ENCODE results near the gene MRM3. TPM values are rescaled to one million over a fixed set of nuclear protein-coding genes. Genes with fewer than 3 reads are reported as not detected.
A peak's percentile ranks its signal among the peaks of the same experiment; 100 is the strongest.
"Not testable (repeated sequence)": the region's sequence is repeated elsewhere in the genome, so short reads cannot be mapped to it uniquely, and the experiment has no call there.

MRM3 gene
- total RNA-seq, 2 experiments from 2014 or later, result 20.6 to 31.4 TPM

DNA sequence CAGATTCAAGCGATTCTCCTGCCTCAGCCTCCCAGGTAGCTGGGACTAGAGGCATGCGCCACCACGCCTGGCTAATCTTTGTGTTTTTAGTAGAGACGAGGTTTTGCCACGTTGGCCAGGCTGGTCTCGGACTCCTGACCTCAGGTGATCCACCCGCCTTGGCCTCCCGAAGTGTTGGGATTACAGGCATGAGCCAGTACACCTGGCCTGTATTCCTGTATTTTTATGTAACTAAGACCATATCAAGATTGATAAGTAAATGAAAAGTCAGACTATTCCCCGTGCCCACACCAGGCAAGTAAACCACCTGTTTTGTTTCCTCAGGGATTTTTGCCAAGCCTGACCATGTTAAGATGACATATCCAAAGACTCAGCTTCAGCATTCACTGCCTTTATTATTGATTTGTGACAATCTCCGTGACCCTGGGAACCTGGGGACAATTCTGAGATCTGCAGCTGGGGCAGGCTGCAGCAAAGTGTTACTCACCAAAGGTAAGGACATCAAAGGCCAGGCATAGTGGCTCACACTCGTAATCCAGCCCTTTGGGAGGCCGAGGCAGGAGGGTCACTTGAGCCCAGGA lies 5.6 kb downstream of the MRM3 start:
- peaks cover 30% of the 10 kb centered on the region for H3K36me3 Mint-ChIP-seq (ENCODE audit: low read depth)
- H3K4me1 Mint-ChIP-seq, result peaks cover 22% of the 10 kb centered on the region
- no peaks in the 10 kb centered on the region for H3K27me3 Mint-ChIP-seq
- no peaks in the 10 kb centered on the region for H3K9me3 Mint-ChIP-seq (ENCODE audit: low read depth)
- intact Hi-C loops (cut with DNase I, micrococcal nuclease), result no loop called here
- CTCF ChIA-PET, result no interaction called here
- no peak for DNase-seq
- no peak overlapping the region for H3K27ac Mint-ChIP-seq
- POLR2A ChIA-PET, result interaction anchor here (0.7 kb wide), 1 partner anchor 8 kb away, joined by 8 read pairs; no protein-coding TSS in a partner anchor
- no peak for ATAC-seq
- no peak overlapping the region for H3K4me3 Mint-ChIP-seq

GRCh38 chr17:788551-788950 lies 6.4 kb downstream of the MRM3 start:
- peaks cover 28% of the 10 kb centered on the region for H3K36me3 Mint-ChIP-seq (ENCODE audit: low read depth)
- no peak overlapping the region for H3K27ac Mint-ChIP-seq
- ChIA-PET CTCF (interaction anchor here (0.8 kb wide), 1 partner anchor 268 kb away, joined by 3 read pairs; no protein-coding TSS in a partner anchor), POLR2A (interaction anchor here (0.7 kb wide), 1 partner anchor 8 kb away, joined by 8 read pairs; no protein-coding TSS in a partner anchor)
- no peak overlapping the region for H3K4me3 Mint-ChIP-seq
- intact Hi-C loops (cut with DNase I, micrococcal nuclease), result no loop called here
- DNase-seq, result no peak
- no peaks in the 10 kb centered on the region for H3K9me3 Mint-ChIP-seq (ENCODE audit: low read depth)
- H3K27me3 Mint-ChIP-seq, result no peaks in the 10 kb centered on the region
- ATAC-seq, result no peak
- H3K4me1 Mint-ChIP-seq, result peaks cover 15% of the 10 kb centered on the region

GRCh38 chr17:789160-789840 lies 7.1 kb downstream of the MRM3 start:
- ATAC-seq (no peak), DNase-seq (no peak)
- Mint-ChIP-seq H3K4me3 (no peak overlapping the region), H3K36me3 (ENCODE audit: low read depth) (peaks cover 25% of the 10 kb centered on the region), H3K4me1 (peaks cover 7% of the 10 kb centered on the region), H3K27ac (no peak overlapping the region), H3K27me3 (no peaks in the 10 kb centered on the region), H3K9me3 (ENCODE audit: low read depth) (no peaks in the 10 kb centered on the region)
- intact Hi-C loops (cut with DNase I, micrococcal nuclease), result no loop called here
- ChIA-PET POLR2A (no interaction called here), CTCF (interaction anchor here (0.8 kb wide), 1 partner anchor 267 kb away, joined by 3 read pairs; no protein-coding TSS in a partner anchor)

GRCh38 chr17:789931-790873 lies 8.0 kb downstream of the MRM3 start:
- H3K4me3 Mint-ChIP-seq; H3K27me3 Mint-ChIP-seq; H3K27ac Mint-ChIP-seq; CTCF ChIA-PET; DNase-seq; H3K4me1 Mint-ChIP-seq; POLR2A ChIA-PET; ATAC-seq; H3K9me3 Mint-ChIP-seq (ENCODE audit: low read depth): not testable (repeated sequence)
- peaks cover 25% of the 10 kb centered on the region for H3K36me3 Mint-ChIP-seq (ENCODE audit: low read depth)
- intact Hi-C loops (cut with DNase I, micrococcal nuclease), result loop anchor here in 1 of 2 experiments (1.0 kb wide), 1 partner anchor 25 kb away; no protein-coding TSS in a partner anchor

DNA sequence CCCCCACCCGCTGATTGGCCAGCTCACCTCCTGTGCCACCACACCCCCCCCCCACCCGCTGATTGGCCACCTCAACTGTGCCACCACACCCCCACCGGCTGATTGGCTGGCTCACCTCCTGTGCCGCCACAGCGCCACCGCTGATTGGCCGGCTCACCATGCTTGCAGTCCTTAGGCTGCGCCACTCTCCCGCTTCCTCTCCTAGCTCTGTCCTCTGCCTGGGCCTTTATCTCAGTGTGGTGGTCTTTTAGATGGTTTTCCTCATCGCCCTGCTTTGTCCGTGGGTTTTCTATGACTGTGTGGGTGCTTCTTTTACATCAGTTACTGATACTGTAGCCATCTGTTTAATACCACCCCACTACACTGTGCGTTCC lies 8.7 kb downstream of the MRM3 start:
- H3K4me3 Mint-ChIP-seq; H3K27ac Mint-ChIP-seq; POLR2A ChIA-PET; H3K27me3 Mint-ChIP-seq; H3K9me3 Mint-ChIP-seq (ENCODE audit: low read depth); H3K4me1 Mint-ChIP-seq; ATAC-seq; DNase-seq: not testable (repeated sequence)
- peaks cover 25% of the 10 kb centered on the region for H3K36me3 Mint-ChIP-seq (ENCODE audit: low read depth)
- CTCF ChIA-PET, result interaction anchor here (1.0 to 5.8 kb wide), 2 partner anchors 190 to 206 kb away, joined by 4 to 48 read pairs; partner anchors contain the start of genes NXN and TIMM22
- intact Hi-C loops (cut with DNase I, micrococcal nuclease), result loop anchor here in 1 of 2 experiments (1.0 kb wide), 1 partner anchor 26 kb away; no protein-coding TSS in a partner anchor

DNA sequence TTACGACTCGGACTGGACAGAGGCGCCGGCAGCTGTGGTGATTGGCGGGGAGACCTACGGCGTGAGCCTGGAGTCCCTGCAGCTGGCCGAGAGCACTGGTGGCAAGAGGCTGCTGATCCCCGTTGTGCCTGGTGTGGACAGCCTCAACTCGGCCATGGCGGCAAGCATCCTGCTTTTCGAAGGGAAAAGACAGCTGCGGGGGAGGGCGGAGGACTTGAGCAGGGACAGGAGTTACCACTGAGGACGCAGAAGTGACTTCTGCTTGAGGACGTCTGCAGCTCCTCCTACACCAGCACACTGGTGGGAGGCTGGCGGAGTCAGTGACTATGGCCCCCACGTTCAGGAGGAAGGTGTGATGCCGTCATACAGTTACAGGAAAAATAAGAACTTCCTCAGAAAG lies 9.7 kb downstream of the MRM3 start:
- DNase-seq (no peak), ATAC-seq (no peak)
- Mint-ChIP-seq H3K27me3 (no peaks in the 10 kb centered on the region), H3K27ac (no peak overlapping the region), H3K4me1 (peaks cover 6% of the 10 kb centered on the region), H3K9me3 (ENCODE audit: low read depth) (no peaks in the 10 kb centered on the region), H3K36me3 (ENCODE audit: low read depth) (peaks cover 25% of the 10 kb centered on the region), H3K4me3 (no peak overlapping the region)
- POLR2A ChIA-PET, result interaction anchor here (0.6 kb wide), 1 partner anchor 188 kb away, joined by 3 read pairs; no protein-coding TSS in a partner anchor
- intact Hi-C loops (cut with DNase I, micrococcal nuclease), result no loop called here
- CTCF ChIA-PET, result interaction anchor here (1.0 to 5.8 kb wide), 3 partner anchors 189 to 207 kb away, joined by 3 to 48 read pairs (median 4); partner anchors contain the start of genes NXN and TIMM22

DNA sequence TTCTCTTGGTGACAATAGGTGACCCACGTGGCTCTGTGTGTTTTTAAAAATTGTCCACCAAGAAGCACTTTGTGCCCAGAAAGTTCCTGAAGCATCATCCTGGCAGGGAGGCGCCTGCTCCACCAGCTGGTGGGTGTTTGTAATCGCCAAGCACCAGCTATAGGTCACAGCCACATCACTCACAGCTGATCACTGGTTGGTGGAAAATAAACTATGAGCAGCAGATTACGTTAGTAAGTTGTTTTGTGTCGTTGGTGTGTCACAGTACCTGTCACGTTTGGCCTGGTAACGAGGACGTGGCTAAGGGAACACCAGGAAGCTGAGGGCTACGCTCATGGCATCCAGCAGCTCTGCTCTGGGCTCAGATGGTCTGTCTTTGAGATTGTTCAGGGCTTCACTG lies 10.1 kb downstream of the MRM3 start:
- no peak for ATAC-seq
- POLR2A ChIA-PET, result interaction anchor here (0.6 to 0.7 kb wide), 2 partner anchors 10 to 188 kb away, joined by 3 read pairs; no protein-coding TSS in a partner anchor
- Mint-ChIP-seq H3K36me3 (ENCODE audit: low read depth) (peaks cover 22% of the 10 kb centered on the region), H3K4me1 (peaks cover 6% of the 10 kb centered on the region), H3K27ac (no peak overlapping the region), H3K9me3 (ENCODE audit: low read depth) (no peaks in the 10 kb centered on the region), H3K27me3 (no peaks in the 10 kb centered on the region), H3K4me3 (no peak overlapping the region)
- CTCF ChIA-PET, result interaction anchor here (1.2 to 5.8 kb wide), 2 partner anchors 189 to 207 kb away, joined by 3 to 48 read pairs; partner anchors contain the start of gene NXN
- no peak for DNase-seq
- intact Hi-C loops (cut with DNase I, micrococcal nuclease), result no loop called here

GRCh38 chr17:794876-795275 lies 12.7 kb downstream of the MRM3 start:
- no peak overlapping the region for H3K27ac Mint-ChIP-seq
- peaks cover 6% of the 10 kb centered on the region for H3K4me1 Mint-ChIP-seq
- intact Hi-C loops (cut with DNase I, micrococcal nuclease), result loop anchor here (1.0 kb wide), 2 partner anchors 186 to 201 kb away; no protein-coding TSS in a partner anchor
- no peaks in the 10 kb centered on the region for H3K27me3 Mint-ChIP-seq
- ChIA-PET POLR2A (interaction anchor here (0.6 kb wide), 1 partner anchor 11 kb away, joined by 7 read pairs; no protein-coding TSS in a partner anchor), CTCF (interaction anchor here (0.6 to 5.8 kb wide), 10 partner anchors 9 to 261 kb away, joined by 3 to 48 read pairs (median 4); partner anchors contain the start of genes NXN and TIMM22)
- no peaks in the 10 kb centered on the region for H3K9me3 Mint-ChIP-seq (ENCODE audit: low read depth)
- peak; percentile 73 for DNase-seq
- peaks cover 14% of the 10 kb centered on the region for H3K36me3 Mint-ChIP-seq (ENCODE audit: low read depth)
- no peak overlapping the region for H3K4me3 Mint-ChIP-seq
- peak; percentile 80 for ATAC-seq

DNA sequence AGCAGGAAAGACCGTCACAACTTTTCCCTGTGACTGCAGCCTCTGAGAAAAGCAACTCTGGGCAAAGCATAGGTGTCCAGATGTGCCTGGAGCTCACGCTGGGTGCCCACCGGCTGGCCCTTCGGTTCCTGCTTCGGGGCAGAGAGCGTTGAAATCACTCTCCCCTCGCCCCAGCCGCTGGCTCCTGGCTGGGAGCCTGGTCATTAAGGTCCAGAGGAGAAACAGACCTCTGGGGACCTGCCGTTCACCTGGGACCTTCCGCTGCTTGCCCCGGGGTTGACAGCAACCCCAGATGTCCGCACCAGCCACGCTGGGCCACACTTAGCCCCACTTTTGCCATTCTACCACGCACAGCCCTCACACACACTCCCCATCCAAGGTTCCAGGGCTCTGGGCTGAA lies 13.1 kb downstream of the MRM3 start:
- ATAC-seq, result no peak
- Mint-ChIP-seq H3K27me3 (no peaks in the 10 kb centered on the region), H3K9me3 (ENCODE audit: low read depth) (no peaks in the 10 kb centered on the region), H3K4me3 (no peak overlapping the region), H3K4me1 (peaks cover 6% of the 10 kb centered on the region), H3K36me3 (ENCODE audit: low read depth) (peaks cover 12% of the 10 kb centered on the region), H3K27ac (no peak overlapping the region)
- intact Hi-C loops (cut with DNase I, micrococcal nuclease), result loop anchor here in 1 of 2 experiments (1.0 kb wide), 1 partner anchor 201 kb away; no protein-coding TSS in a partner anchor
- no peak for DNase-seq
- ChIA-PET CTCF (interaction anchor here (0.6 to 5.8 kb wide), 10 partner anchors 9 to 383 kb away, joined by 3 to 48 read pairs (median 3); partner anchors contain the start of genes NXN and TIMM22), POLR2A (interaction anchor here (0.6 kb wide), 1 partner anchor 11 kb away, joined by 7 read pairs; no protein-coding TSS in a partner anchor)

DNA sequence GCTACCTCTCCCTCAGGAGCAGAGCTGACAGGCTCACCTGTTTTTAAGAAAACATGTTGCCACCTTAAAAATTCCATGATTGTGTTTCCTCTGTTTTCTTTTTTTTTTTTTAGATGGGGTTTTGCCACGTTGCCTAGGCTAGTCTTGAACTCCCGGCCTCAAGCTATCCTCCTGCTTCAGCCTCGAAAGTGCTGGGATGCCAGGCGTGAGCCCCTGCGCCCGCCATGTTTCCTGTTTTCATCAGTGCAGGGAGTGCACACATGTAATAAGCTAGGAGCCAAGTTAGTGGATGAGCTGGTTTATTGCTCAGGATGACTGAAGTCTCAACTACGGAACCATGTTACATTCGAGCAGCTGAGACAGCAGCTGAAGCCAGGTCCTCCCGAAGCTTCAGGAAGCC lies 13.6 kb downstream of the MRM3 start:
- intact Hi-C loops (cut with DNase I, micrococcal nuclease), result loop anchor here in 1 of 2 experiments (1.0 kb wide), 1 partner anchor 201 kb away; no protein-coding TSS in a partner anchor
- Mint-ChIP-seq H3K9me3 (ENCODE audit: low read depth) (no peaks in the 10 kb centered on the region), H3K27ac (no peak overlapping the region), H3K4me1 (peaks cover 6% of the 10 kb centered on the region), H3K4me3 (no peak overlapping the region), H3K36me3 (ENCODE audit: low read depth) (peaks cover 12% of the 10 kb centered on the region), H3K27me3 (no peaks in the 10 kb centered on the region)
- DNase-seq (no peak), ATAC-seq (no peak)
- ChIA-PET CTCF (interaction anchor here (0.6 to 5.8 kb wide), 11 partner anchors 10 to 1400 kb away, joined by 3 to 48 read pairs (median 3); partner anchors contain the start of genes NXN and TIMM22), POLR2A (interaction anchor here (0.6 kb wide), 1 partner anchor 11 kb away, joined by 7 read pairs; no protein-coding TSS in a partner anchor)
